Duodenal mucosa (tissue), 2 donors: ENCODE data around the gene NDFIP2.

ENCODE experiments used
- H3K27ac ChIP-seq: one replicate; pipeline ENCODE4 v1.7.0; 2013; ENCODE audit warnings: low read depth, low read length
- H3K27me3 ChIP-seq, 2 donors: one replicate each; pipeline ENCODE4 v1.7.0; 2013; ENCODE audit warnings: low read length in 2 of 2, control low read depth in 1 of 2; ENCODE audit not compliant: insufficient read depth in 2 of 2, control insufficient read depth in 1 of 2
- H3K36me3 ChIP-seq, 2 donors: one replicate each; pipeline ENCODE4 v1.7.0; 2013; ENCODE audit warnings: low read length in 2 of 2, control low read depth in 1 of 2; ENCODE audit not compliant: insufficient read depth in 2 of 2, control insufficient read depth in 1 of 2
- H3K4me1 ChIP-seq, 2 donors: one replicate each; pipeline ENCODE4 v1.7.0; 2013; ENCODE audit warnings: low read length in 2 of 2, control low read depth in 1 of 2; ENCODE audit not compliant: insufficient read depth in 2 of 2, control insufficient read depth in 1 of 2
- H3K4me3 ChIP-seq, 2 donors: one replicate each; pipeline ENCODE4 v1.7.0; 2013; ENCODE audit warnings: low read length in 2 of 2, low read depth in 1 of 2
- H3K9ac ChIP-seq, 2 donors: one replicate each; pipeline ENCODE4 v1.7.0; 2013; ENCODE audit warnings: low read length in 2 of 2, low read depth in 1 of 2
- H3K9me3 ChIP-seq, 2 donors: one replicate each; pipeline ENCODE4 v1.7.0; 2013; ENCODE audit warnings: low read length in 2 of 2, control low read depth in 1 of 2; ENCODE audit not compliant: control insufficient read depth in 1 of 2

The NDFIP2 gene

GRCh38 chr13:79491715-79492114, 10.8 kb downstream of the NDFIP2 start:
- Histone ChIP-seq H3K9me3 (no peaks in the 10 kb centered on the region), H3K36me3 (no peaks in the 10 kb centered on the region), H3K27me3 (no peaks in the 10 kb centered on the region), H3K4me1 (peaks cover 11 to 37% of the 10 kb centered on the region in 2 donors), H3K27ac (no peak overlapping the region), H3K9ac (no peak overlapping the region), H3K4me3 (no peak overlapping the region)

- no peak overlapping the region for H3K27ac ChIP-seq
- no peak overlapping the region for H3K9ac ChIP-seq
- H3K36me3 ChIP-seq = no peaks in the 10 kb centered on the region
- H3K4me1 ChIP-seq = peaks cover 11 to 36% of the 10 kb centered on the region in 2 donors
- H3K4me3 ChIP-seq = no peak overlapping the region
- no peaks in the 10 kb centered on the region for H3K9me3 ChIP-seq
- H3K27me3 ChIP-seq = no peaks in the 10 kb centered on the region
Observed at GRCh38 chr13:79492313-79492798, 11.4 kb downstream of the NDFIP2 start.

- Histone ChIP-seq H3K9me3 (no peaks in the 10 kb centered on the region), H3K4me3 (no peak overlapping the region), H3K4me1 (peaks cover 11 to 43% of the 10 kb centered on the region in 2 donors), H3K9ac (no peak overlapping the region), H3K36me3 (no peaks in the 10 kb centered on the region), H3K27ac (no peak overlapping the region), H3K27me3 (no peaks in the 10 kb centered on the region)
Observed at GRCh38 chr13:79492918-79493594, 12.1 kb downstream of the NDFIP2 start.

- no peak overlapping the region for H3K27ac ChIP-seq
- H3K27me3 ChIP-seq = no peaks in the 10 kb centered on the region
- H3K4me1 ChIP-seq = peaks cover 11 to 34% of the 10 kb centered on the region in 2 donors
Observed at GRCh38 chr13:79496188-79496587, 15.2 kb downstream of the NDFIP2 start.

GRCh38 chr13:79497064-79497463, 16.1 kb downstream of the NDFIP2 start:
- H3K4me3 ChIP-seq = no peak overlapping the region
- no peaks in the 10 kb centered on the region for H3K36me3 ChIP-seq
- no peak overlapping the region for H3K27ac ChIP-seq
- no peaks in the 10 kb centered on the region for H3K27me3 ChIP-seq
- H3K9me3 ChIP-seq = no peaks in the 10 kb centered on the region
- H3K9ac ChIP-seq = no peak overlapping the region
- peaks cover 12 to 25% of the 10 kb centered on the region in 2 donors for H3K4me1 ChIP-seq

More at GRCh38 chr13:79496188-79496587, 15.2 kb downstream of the NDFIP2 start:
- Histone ChIP-seq H3K36me3 (no peaks in the 10 kb centered on the region), H3K9me3 (no peaks in the 10 kb centered on the region), H3K4me3 (no peak overlapping the region), H3K9ac (no peak overlapping the region)

GRCh38 chr13:79497852-79498251, 16.9 kb downstream of the NDFIP2 start:
- Histone ChIP-seq H3K9me3 (no peaks in the 10 kb centered on the region), H3K4me3 (no peak overlapping the region), H3K9ac (no peak overlapping the region), H3K4me1 (peaks cover 6 to 22% of the 10 kb centered on the region in 2 donors), H3K27me3 (no peaks in the 10 kb centered on the region), H3K27ac (no peak overlapping the region), H3K36me3 (no peaks in the 10 kb centered on the region)

GRCh38 chr13:79500829-79501228, 19.9 kb downstream of the NDFIP2 start:
- H3K9ac ChIP-seq = no peak overlapping the region
- no peaks in the 10 kb centered on the region for H3K27me3 ChIP-seq
- H3K4me3 ChIP-seq = no peak overlapping the region
- no peak overlapping the region for H3K27ac ChIP-seq
- no peaks in the 10 kb centered on the region for H3K9me3 ChIP-seq
- no peaks in the 10 kb centered on the region for H3K36me3 ChIP-seq
- H3K4me1 ChIP-seq = peaks cover 4 to 31% of the 10 kb centered on the region in 2 donors

- Histone ChIP-seq H3K4me1 (peaks cover 4 to 25% of the 10 kb centered on the region in 2 donors), H3K9ac (no peak overlapping the region), H3K27me3 (no peaks in the 10 kb centered on the region), H3K36me3 (no peaks in the 10 kb centered on the region), H3K27ac (no peak overlapping the region), H3K4me3 (no peak overlapping the region), H3K9me3 (no peaks in the 10 kb centered on the region)
Observed at GRCh38 chr13:79501538-79502232, 20.7 kb downstream of the NDFIP2 start.

GRCh38 chr13:79502859-79503468, 22.0 kb downstream of the NDFIP2 start:
- Histone ChIP-seq H3K36me3 (no peaks in the 10 kb centered on the region), H3K9me3 (no peaks in the 10 kb centered on the region), H3K27ac (no peak overlapping the region)

GRCh38 chr13:79503473-79504017, 22.6 kb downstream of the NDFIP2 start:
- no peak overlapping the region for H3K9ac ChIP-seq
- no peaks in the 10 kb centered on the region for H3K27me3 ChIP-seq
- H3K9me3 ChIP-seq = no peaks in the 10 kb centered on the region
- no peaks in the 10 kb centered on the region for H3K36me3 ChIP-seq
- no peak overlapping the region for H3K27ac ChIP-seq
- H3K4me3 ChIP-seq = no peak overlapping the region
- peaks cover 4 to 10% of the 10 kb centered on the region in 2 donors for H3K4me1 ChIP-seq

More at GRCh38 chr13:79502859-79503468, 22.0 kb downstream of the NDFIP2 start:
- Histone ChIP-seq H3K4me3 (no peak overlapping the region), H3K4me1 (peaks cover 4 to 14% of the 10 kb centered on the region in 2 donors), H3K27me3 (no peaks in the 10 kb centered on the region), H3K9ac (no peak overlapping the region)
